Progenitor cell of endocrine pancreas (in vitro differentiated cells): ENCODE data around the gene RAB26. TPM values are rescaled to one million over a fixed set of nuclear protein-coding genes. Genes with fewer than 3 reads are reported as not detected.

Experiments
- DNase-seq: peaks from one replicate; pipeline ENCODE4 v3.0.0; 2021; ENCODE audit warnings: low spot score; ENCODE audit not compliant: unreplicated experiment
- H3K27ac Mint-ChIP-seq: 2 replicates; pipeline ENCODE4 v1.8.0; 2021; ENCODE audit warnings: mild to moderate bottlenecking, moderate library complexity, mixed read lengths
- H3K27me3 Mint-ChIP-seq: 2 replicates; pipeline ENCODE4 v1.8.0; 2021; ENCODE audit warnings: mixed read lengths
- H3K36me3 Mint-ChIP-seq: 2 replicates; pipeline ENCODE4 v1.8.0; 2022; ENCODE audit warnings: mixed read lengths; ENCODE audit not compliant: insufficient read depth
- H3K4me1 Mint-ChIP-seq: 2 replicates; pipeline ENCODE4 v1.8.0; 2021; ENCODE audit warnings: low read depth, mixed read lengths
- H3K4me3 Mint-ChIP-seq: 2 replicates; pipeline ENCODE4 v1.8.0; 2021; ENCODE audit warnings: low read depth, mild to moderate bottlenecking, moderate library complexity, mixed read lengths
- H3K9me3 Mint-ChIP-seq: 2 replicates; pipeline ENCODE4 v1.8.0; 2021; ENCODE audit warnings: low read depth, mixed read lengths
- CTCF ChIP-seq: fragments of 200-600 bp; sonication (generic); IDR thresholded peaks from one replicate; pipeline ENCODE4 v1.5.0; 2021; ENCODE audit warnings: antibody characterized with exemption, mild to moderate bottlenecking; ENCODE audit not compliant: unreplicated experiment
- total RNA-seq: library from RNA; stranded (reverse); gene quantifications from 2 replicates; pipeline ENCODE4 v1.2.1, GENCODE V29; 2021

The RAB26 gene
- total RNA-seq, 1 donor from 2014 or later: 23.3 TPM

DNA sequence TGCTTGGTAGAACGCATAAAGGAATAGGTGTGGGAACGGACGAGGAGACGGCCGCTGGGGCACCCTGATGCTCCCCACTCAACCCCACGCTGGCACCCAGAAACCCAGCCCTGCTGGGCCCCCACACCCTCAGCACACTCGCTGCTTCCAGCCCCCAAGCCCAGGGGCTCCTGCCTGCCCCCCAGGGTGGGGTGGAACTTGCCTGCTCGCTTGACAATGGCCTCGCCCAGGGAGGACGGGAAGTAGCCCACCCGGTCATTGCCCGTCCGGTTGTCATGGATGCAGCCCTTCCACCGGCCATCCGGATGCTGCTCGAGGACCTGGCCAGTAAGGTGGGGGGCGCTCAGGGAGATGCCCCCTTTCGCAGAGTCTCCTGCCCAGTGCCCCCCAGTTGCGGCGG, 38.1 kb downstream of the RAB26 start:
- Mint-ChIP-seq H3K27me3 (no peaks in the 10 kb centered on the region), H3K4me3 (no peak overlapping the region), H3K4me1 (no peaks in the 10 kb centered on the region), H3K27ac (no peak overlapping the region), H3K9me3 (no peaks in the 10 kb centered on the region), H3K36me3 (peaks cover 2% of the 10 kb centered on the region)
- TF ChIP-seq CTCF: no peak
- no peak for DNase-seq

DNA sequence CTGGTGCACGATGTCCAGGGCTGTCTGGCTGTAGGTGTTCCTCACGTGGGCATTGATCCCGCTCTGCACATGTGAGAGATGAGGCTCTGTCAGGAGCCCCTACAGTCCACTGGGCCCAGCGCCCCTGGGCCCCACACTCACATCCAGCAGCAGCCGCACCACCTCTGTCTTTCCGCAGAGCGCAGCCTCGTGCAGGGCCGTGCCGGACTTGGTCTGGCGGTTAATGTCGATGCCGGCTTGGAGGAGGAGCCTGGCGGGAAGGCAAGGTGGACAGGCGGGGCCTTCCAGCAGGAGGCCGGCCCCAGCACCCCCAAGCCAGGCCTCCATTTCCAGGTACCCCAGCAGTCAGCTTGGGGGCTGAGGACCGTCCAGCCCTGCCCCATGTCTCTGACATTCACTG, 38.8 kb downstream of the RAB26 start:
- Mint-ChIP-seq H3K27me3 (no peaks in the 10 kb centered on the region), H3K27ac (no peak overlapping the region), H3K9me3 (no peaks in the 10 kb centered on the region), H3K4me3 (no peak overlapping the region), H3K4me1 (no peaks in the 10 kb centered on the region), H3K36me3 (peaks cover under 1% of the 10 kb centered on the region)
- no peak for TF ChIP-seq CTCF
- no peak for DNase-seq

GRCh38 chr16:2188395-2188794, 40.0 kb downstream of the RAB26 start:
- H3K36me3 Mint-ChIP-seq: no peaks in the 10 kb centered on the region
- TF ChIP-seq CTCF: no peak

GRCh38 chr16:2189252-2189893, 40.9 kb downstream of the RAB26 start:
- H3K36me3 Mint-ChIP-seq: no peaks in the 10 kb centered on the region
- H3K27me3 Mint-ChIP-seq: no peaks in the 10 kb centered on the region
- H3K27ac Mint-ChIP-seq: no peak overlapping the region
- no peak overlapping the region for H3K4me3 Mint-ChIP-seq
- no peaks in the 10 kb centered on the region for H3K4me1 Mint-ChIP-seq
- TF ChIP-seq CTCF: no peak
- no peak for DNase-seq
- H3K9me3 Mint-ChIP-seq: no peaks in the 10 kb centered on the region

More at GRCh38 chr16:2188395-2188794, 40.0 kb downstream of the RAB26 start:
- H3K9me3 Mint-ChIP-seq: no peaks in the 10 kb centered on the region
- H3K27ac Mint-ChIP-seq: no peak overlapping the region
- no peaks in the 10 kb centered on the region for H3K27me3 Mint-ChIP-seq
- no peak for DNase-seq
- no peak overlapping the region for H3K4me3 Mint-ChIP-seq
- no peaks in the 10 kb centered on the region for H3K4me1 Mint-ChIP-seq

GRCh38 chr16:2190002-2190658, 41.7 kb downstream of the RAB26 start:
- H3K27me3 Mint-ChIP-seq: peaks cover 4% of the 10 kb centered on the region
- H3K27ac Mint-ChIP-seq: no peak overlapping the region
- no peaks in the 10 kb centered on the region for H3K36me3 Mint-ChIP-seq
- peaks cover 3% of the 10 kb centered on the region for H3K4me1 Mint-ChIP-seq
- TF ChIP-seq CTCF: no peak
- DNase-seq: no peak
- no peaks in the 10 kb centered on the region for H3K9me3 Mint-ChIP-seq
- no peak overlapping the region for H3K4me3 Mint-ChIP-seq
